T1000 (cell line): Measurements from ENCODE around the gene MSMB.
"Not testable (repeated sequence)": the region's sequence is repeated elsewhere in the genome, so short reads cannot be mapped to it uniquely, and the experiment has no call there.

ENCODE experiments used
- DNase-seq: peaks from one replicate; lab custom pipeline; 2025; ENCODE audit warnings: mixed read lengths; lab: John Stamatoyannopoulos, UW

Gene MSMB

GRCh38 chr10:46069771-46070463 is 23.8 kb upstream of the MSMB start:
- no peak for DNase-seq

DNA sequence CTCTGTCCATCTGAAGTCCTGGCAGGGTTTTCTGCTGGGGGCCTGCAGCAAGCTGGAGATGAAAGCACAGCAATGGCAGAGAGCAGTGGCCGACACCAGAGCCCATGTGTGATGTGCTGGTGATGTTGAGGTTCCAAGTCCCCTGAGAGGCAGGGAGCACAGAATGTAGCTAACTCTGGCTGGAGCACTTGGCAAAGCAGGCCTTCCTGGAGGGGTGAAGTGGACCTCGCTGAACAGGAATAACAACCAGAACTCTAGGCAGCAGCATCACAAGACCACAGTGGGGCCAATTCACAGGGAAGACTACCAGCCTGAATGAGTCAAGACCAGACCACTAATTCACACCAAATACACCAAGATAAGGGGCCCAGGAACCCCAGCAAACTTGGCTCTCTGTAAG is 22.8 kb upstream of the MSMB start:
- no peak for DNase-seq

DNA sequence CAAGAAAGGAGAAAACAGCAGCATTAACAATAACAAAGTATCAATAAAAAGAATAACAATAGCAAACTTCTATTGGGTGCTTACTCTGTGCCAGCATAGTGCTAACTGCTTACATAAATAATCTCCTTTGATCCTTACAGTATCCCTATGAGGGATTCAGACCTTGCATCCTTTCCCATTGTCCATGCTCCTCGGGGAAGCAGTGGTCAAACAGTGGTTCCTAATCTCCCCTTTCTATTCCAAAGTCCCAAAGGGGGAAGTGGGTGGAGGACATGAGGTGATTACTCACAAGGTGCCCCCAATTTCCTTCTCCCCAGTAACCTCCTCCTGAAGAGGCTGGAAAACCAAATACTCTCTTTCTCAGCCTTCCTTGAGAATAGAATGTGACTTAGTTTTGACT is 22.0 kb upstream of the MSMB start:
- DNase-seq, result no peak

GRCh38 chr10:46064269-46064817 is 18.3 kb upstream of the MSMB start:
- DNase-seq, result no peak

- no peak for DNase-seq
These were observed 16.8 kb upstream of the MSMB start for GRCh38 chr10:46062723-46063428.

GRCh38 chr10:46060706-46061105 is 14.6 kb upstream of the MSMB start:
- DNase-seq, result no peak

- not testable (repeated sequence) for DNase-seq
These were observed 11.9 kb upstream of the MSMB start for GRCh38 chr10:46057927-46058326.

DNA sequence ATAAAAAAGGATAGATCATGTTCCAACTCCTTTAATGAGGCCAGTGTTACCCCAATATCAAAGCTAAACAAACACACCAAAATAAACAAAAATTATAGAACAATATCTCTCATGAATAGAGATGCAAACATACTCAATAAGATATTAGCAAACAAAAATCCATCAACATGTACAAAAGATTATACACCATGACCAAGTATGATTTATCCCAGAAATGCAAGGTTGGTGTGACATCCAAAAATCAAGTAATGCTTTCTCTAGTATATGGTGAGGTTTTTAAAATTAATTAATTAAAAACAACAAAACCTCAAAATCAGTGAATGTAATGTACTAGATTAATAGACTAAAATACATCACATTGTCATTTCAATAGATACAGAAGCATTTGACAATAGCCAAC is 11.0 kb upstream of the MSMB start:
- no peak for DNase-seq

GRCh38 chr10:46055771-46056170 is 9.7 kb upstream of the MSMB start:
- DNase-seq, result no peak

DNA sequence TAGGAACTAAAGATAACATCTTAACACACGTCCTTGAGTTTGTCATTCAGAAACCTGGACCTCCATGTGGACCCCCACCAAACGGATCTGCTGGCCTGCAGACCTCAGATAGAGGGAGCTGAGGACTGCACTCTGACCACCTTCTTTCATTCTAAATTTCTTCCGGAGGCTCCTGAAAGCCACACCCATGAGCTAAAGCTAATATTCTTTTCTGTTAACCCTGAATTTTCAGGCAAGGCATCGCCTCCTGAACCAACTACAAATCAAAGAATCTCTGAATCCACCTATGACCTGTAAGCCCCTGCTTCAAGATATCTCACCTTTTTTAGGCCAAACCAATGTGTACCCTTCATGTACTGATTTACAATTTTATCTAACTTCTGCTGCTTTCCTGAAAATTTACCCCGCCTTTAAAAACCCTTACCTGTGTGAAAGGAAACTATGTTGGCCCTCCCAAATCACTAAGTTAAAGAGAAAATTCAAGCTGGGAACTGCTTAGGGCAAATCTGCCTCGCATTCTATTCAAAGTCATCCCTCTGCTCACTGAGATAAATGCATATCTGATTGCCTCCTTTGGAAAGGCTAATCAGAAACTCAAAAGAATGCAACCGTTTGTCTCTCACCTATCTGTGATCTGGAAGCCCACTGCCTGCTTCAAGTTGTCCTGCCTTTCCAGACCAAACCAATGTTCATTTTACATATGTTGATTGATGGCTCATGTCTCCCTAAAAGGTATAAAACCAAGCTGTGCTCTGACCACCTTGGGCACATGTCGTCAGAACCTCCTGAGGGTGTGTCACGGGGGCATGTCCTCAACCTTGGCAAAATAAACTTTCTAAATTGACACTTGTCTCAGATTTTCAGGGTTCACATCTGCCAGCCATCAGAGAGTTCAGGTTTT is 7.7 kb upstream of the MSMB start:
- no peak for DNase-seq

DNA sequence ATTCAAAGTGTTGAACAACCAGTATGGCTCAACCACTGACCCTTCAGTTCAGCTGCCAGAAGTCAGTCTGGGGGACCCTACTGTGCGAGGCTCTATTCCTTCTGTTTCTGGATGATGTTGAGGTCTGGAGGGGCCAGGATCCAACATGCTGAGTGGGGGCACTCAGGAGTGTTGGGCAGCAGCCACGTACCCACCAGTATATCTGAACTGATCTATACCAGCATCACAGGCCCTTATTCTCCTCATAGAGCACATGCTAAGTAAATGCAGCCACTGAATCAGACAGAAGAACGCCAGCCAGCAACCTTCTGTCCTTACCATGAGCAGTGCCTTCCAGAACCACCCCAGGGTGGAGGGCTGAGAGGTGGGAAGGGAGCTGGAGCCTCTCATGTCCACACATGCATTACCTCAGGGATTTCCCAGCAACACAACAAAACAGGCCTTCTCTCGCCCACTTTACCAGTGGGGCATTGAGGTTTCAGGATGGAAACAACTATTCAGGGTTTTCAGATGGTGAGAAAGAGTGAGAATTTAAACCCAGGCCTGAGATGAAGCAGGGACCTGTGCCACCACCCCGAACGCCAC is 6.8 kb upstream of the MSMB start:
- DNase-seq, result no peak

DNA sequence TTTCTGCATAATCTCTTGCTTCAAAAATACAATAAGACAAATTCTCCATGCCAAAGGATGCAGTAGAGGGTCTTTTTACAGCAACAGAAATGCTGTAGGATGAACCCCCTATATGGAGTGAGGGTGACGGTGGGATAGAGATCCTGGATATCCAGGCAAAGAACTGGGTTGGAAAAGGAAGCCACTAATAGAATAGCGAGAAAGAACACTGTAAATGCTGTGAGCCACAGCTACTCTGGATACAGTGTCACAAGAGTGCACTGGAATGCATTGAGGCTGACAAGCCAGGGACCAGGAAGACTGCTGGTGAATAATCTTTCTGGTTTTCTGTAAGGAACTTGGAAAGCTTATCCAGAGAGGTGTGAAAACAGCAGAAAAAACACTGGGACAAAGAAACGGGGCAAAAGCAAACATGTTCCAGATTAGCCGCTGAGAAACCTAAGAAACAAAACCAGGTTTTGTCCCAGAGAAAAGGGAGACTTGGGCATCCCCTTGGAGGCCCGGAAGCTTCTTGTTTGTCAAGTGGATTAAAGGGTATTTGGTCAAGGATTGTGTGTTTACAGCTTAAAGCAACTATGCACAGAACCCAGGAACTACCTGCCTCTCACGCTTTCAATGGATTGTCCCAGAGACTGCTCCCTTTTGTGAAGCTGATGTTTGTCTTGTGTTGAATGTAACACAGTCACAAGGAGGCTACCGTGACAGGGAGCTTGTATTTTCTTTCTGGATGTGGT is 6.2 kb upstream of the MSMB start:
- DNase-seq, result no peak

GRCh38 chr10:46050941-46051623 is 5.0 kb upstream of the MSMB start:
- DNase-seq, result no peak

GRCh38 chr10:46049497-46049831 is 3.4 kb upstream of the MSMB start:
- DNase-seq, result not testable (repeated sequence)

DNA sequence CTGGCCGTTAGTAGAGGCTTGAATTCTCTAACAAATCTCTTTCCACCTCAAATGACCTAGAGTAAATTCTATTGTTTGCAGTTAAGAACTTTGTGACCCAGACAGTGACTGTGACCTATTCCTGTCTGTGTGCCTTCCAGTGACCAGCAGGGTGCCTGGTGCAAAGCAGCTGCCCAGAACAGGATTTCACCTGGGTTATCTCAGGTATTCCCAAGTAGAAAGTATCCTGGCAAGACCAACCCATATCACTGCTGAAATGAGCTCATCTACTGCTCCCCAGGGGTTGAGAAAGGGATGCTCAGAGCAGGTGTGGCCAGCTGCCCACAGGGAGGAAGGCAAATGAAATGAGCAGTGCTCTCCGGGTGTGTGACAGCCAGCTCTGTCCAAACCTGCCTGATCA is 2.1 kb upstream of the MSMB start:
- no peak for DNase-seq

DNA sequence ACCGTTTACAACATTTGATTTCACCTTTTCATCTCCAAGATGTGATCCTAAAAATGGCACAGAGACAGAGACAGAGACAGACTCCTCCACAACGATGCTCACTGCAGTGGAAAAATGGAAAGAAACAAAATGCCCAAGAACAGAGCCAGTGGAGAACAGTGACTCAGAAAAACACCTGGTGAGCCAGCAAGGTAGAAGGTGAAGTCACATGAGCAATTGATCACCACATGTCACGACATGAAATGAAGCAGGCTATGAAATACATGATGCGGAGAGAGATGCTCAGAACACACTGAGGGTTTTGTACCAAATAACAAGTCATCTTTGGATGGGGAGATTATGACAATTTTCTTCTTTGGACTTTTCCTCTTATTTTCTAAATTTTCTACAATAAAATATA is 3.5 kb downstream of the MSMB start:
- DNase-seq, result no peak

- DNase-seq, result no peak
These were observed 6.1 kb downstream of the MSMB start for GRCh38 chr10:46040004-46040403.

DNA sequence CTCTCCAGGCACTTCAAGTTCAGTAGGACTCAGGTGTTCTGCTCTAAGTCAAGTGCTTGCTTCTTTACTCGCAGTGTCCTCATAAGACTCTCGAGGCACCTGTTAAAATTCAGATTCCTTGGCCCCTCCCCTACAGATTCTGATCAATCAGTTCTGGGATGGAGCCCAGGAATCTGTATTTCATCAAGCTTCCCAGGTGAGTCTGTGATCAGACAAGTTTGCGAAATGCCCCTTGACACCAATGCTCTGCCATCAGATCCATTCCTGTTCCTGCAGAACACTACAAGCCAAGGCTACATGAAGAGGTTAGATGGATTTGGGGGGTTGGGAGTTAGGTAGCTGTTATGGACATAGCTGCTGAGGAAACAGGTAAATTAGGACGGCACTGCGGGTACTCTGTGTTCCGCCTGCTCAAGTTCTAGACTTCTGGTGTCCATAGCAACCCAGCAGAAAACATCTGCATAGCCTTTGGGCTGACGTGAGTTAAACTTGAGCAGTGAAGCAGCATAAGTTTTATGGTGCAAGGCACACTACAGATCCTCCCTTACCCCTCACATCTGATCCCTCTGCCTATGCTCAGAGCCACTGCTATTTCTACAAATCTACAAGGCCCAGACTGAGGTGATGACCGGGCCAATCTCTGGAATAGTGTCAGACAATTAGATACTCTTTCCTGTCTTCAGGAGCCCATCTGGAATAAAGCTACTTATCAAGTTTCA is 8.8 kb downstream of the MSMB start:
- no peak for DNase-seq

GRCh38 chr10:46035923-46036849 is 9.9 kb downstream of the MSMB start:
- DNase-seq, result no peak
